Subcutaneous abdominal adipose tissue (tissue), 5 donors: ENCODE data around the gene SEC14L6.

Experiments
- H3K27ac ChIP-seq: one replicate; pipeline ENCODE4 v1.7.0; 2013; ENCODE audit warnings: low read depth, mild to moderate bottlenecking, inconsistent platforms, low read length, moderate library complexity
- H3K27me3 ChIP-seq, 5 donors: one replicate each; pipeline ENCODE4 v1.7.0; 2013; ENCODE audit warnings: low read length in 5 of 5, inconsistent platforms in 1 of 5; ENCODE audit not compliant: control insufficient read depth in 5 of 5, insufficient read depth in 4 of 5
- H3K36me3 ChIP-seq, 5 donors: one replicate each; pipeline ENCODE4 v1.7.0; 2013; ENCODE audit warnings: low read length in 5 of 5; ENCODE audit not compliant: control insufficient read depth in 5 of 5, insufficient read depth in 5 of 5
- H3K4me1 ChIP-seq, 5 donors: one replicate each; pipeline ENCODE4 v1.7.0; 2013; ENCODE audit warnings: low read length in 5 of 5, mild to moderate bottlenecking in 3 of 5, moderate library complexity in 1 of 5; ENCODE audit not compliant: control insufficient read depth in 5 of 5, insufficient read depth in 5 of 5
- H3K4me3 ChIP-seq, 5 donors: one replicate each; pipeline ENCODE4 v1.7.0; 2013; ENCODE audit warnings: low read length in 5 of 5, low read depth in 1 of 5
- H3K9ac ChIP-seq, 5 donors: one replicate each; pipeline ENCODE4 v1.7.0; 2013; ENCODE audit warnings: low read length in 5 of 5, mild to moderate bottlenecking in 4 of 5, moderate library complexity in 3 of 5
- H3K9me3 ChIP-seq, 5 donors: one replicate each; pipeline ENCODE4 v1.7.0; 2013; ENCODE audit warnings: low read length in 5 of 5; ENCODE audit not compliant: control insufficient read depth in 5 of 5
- donor health status: healthy.
- donor health status: healthy.
- donor health status: healthy.
- donor health status: healthy.
- donor health status: healthy.

The SEC14L6 gene

GRCh38 chr22:30485362-30485988, 61.1 kb downstream of the SEC14L6 start:
- no peaks in the 10 kb centered on the region for H3K9me3 ChIP-seq
- no peaks in the 10 kb centered on the region for H3K36me3 ChIP-seq
- H3K27ac ChIP-seq = no peak overlapping the region
- no peak overlapping the region for H3K9ac ChIP-seq
- H3K27me3 ChIP-seq = peaks cover 0 to 10% (median 8%) of the 10 kb centered on the region in 5 donors
- H3K4me3 ChIP-seq = no peak overlapping the region
- H3K4me1 ChIP-seq = no peaks in the 10 kb centered on the region

- Histone ChIP-seq H3K9me3 (peaks cover 0 to 8% (median 0%) of the 10 kb centered on the region in 5 donors), H3K27me3 (no peaks in the 10 kb centered on the region), H3K4me3 (no peak overlapping the region), H3K36me3 (no peaks in the 10 kb centered on the region), H3K9ac (no peak overlapping the region), H3K4me1 (no peaks in the 10 kb centered on the region), H3K27ac (no peak overlapping the region)
Observed at GRCh38 chr22:30483169-30483568, 63.4 kb downstream of the SEC14L6 start.

- H3K27me3 ChIP-seq = no peaks in the 10 kb centered on the region
- H3K27ac ChIP-seq = no peak overlapping the region
- H3K4me1 ChIP-seq = no peaks in the 10 kb centered on the region
Observed at GRCh38 chr22:30481711-30482110, 64.8 kb downstream of the SEC14L6 start.

GRCh38 chr22:30479981-30480380, 66.6 kb downstream of the SEC14L6 start:
- Histone ChIP-seq H3K4me3 (no peak overlapping the region), H3K36me3 (no peaks in the 10 kb centered on the region), H3K27me3 (no peaks in the 10 kb centered on the region), H3K27ac (no peak overlapping the region), H3K9ac (no peak overlapping the region), H3K9me3 (peaks cover 0 to 8% (median 0%) of the 10 kb centered on the region in 5 donors), H3K4me1 (no peaks in the 10 kb centered on the region)

More at GRCh38 chr22:30481711-30482110, 64.8 kb downstream of the SEC14L6 start:
- H3K9me3 ChIP-seq = peaks cover 0 to 8% (median 0%) of the 10 kb centered on the region in 5 donors
- H3K36me3 ChIP-seq = no peaks in the 10 kb centered on the region
- no peak overlapping the region for H3K9ac ChIP-seq
- H3K4me3 ChIP-seq = no peak overlapping the region

- Histone ChIP-seq H3K4me1 (no peaks in the 10 kb centered on the region), H3K27me3 (peaks cover 10 to 26% (median 17%) of the 10 kb centered on the region in 5 donors), H3K4me3 (no peak overlapping the region), H3K27ac (no peak overlapping the region), H3K36me3 (no peaks in the 10 kb centered on the region), H3K9me3 (peaks cover 0 to 8% (median 0%) of the 10 kb centered on the region in 5 donors), H3K9ac (no peak overlapping the region)
Observed at GRCh38 chr22:30474683-30475424, 71.7 kb downstream of the SEC14L6 start.

- Histone ChIP-seq H3K9ac (no peak overlapping the region), H3K27me3 (peaks cover 10 to 26% (median 19%) of the 10 kb centered on the region in 5 donors), H3K9me3 (peaks cover 0 to 8% (median 0%) of the 10 kb centered on the region in 5 donors), H3K4me1 (no peaks in the 10 kb centered on the region), H3K36me3 (no peaks in the 10 kb centered on the region), H3K4me3 (no peak overlapping the region), H3K27ac (no peak overlapping the region)
Observed at GRCh38 chr22:30474121-30474520, 72.4 kb downstream of the SEC14L6 start.

GRCh38 chr22:30472994-30473720, 73.4 kb downstream of the SEC14L6 start:
- H3K9me3 ChIP-seq = no peaks in the 10 kb centered on the region
- H3K36me3 ChIP-seq = no peaks in the 10 kb centered on the region
- no peak overlapping the region for H3K27ac ChIP-seq
- H3K27me3 ChIP-seq = peaks cover 10 to 26% (median 19%) of the 10 kb centered on the region in 5 donors
- no peaks in the 10 kb centered on the region for H3K4me1 ChIP-seq
- H3K4me3 ChIP-seq = no peak overlapping the region
- no peak overlapping the region for H3K9ac ChIP-seq
